Measurements from ENCODE around the gene SMARCAD1. TPM values are rescaled to one million over a fixed set of nuclear protein-coding genes. Genes with fewer than 3 reads are reported as not detected.
"Not testable (repeated sequence)": the region's sequence is repeated elsewhere in the genome, so short reads cannot be mapped to it uniquely, and the experiment has no call there.

Gene SMARCAD1
- total and polyA plus RNA-seq, 2 experiments from 2014 or later, result 14.1 to 26.3 TPM

DNA sequence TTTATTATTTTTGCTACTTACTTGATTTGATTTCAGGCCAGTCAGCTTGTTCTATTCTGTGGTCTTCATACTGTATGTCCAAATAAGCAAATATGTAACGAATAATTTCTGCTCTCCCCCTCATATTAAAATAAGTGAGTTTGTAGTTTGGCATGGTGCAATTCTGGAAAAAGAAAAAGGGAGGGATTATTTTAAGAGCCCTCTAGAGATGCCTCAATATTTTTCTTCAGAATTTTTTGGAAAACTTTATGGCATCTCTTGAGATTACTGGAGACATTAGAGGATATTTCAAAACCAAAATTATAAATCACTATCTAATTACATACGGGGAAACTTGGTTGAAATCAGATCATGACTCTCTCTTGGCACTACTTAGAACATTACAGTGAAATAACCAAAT lies 126.8 kb downstream of the SMARCAD1 start:
- TF ChIP-seq EZH2phosphoT487 (IDR thresholded peaks at IDR 0.05; ENCODE audit: insufficient read depth, low read depth), result no peak
- TF ChIP-seq EZH2 (IDR thresholded peaks at IDR 0.05; ENCODE audit: insufficient read depth, poor library complexity, severe bottlenecking), result no peak
- DNase-seq, result no peak
- Histone ChIP-seq H3K4me1 (ENCODE audit: insufficient read depth) (no peaks in the 10 kb centered on the region), H3K9me2 (ENCODE audit: insufficient read depth) (no peaks in the 10 kb centered on the region), H3K9ac (no peak overlapping the region), H4K20me1 (ENCODE audit: insufficient read depth) (no peaks in the 10 kb centered on the region), H3K4me3 (no peak overlapping the region), H3K4me2 (ENCODE audit: unreplicated experiment) (no peak overlapping the region), H3K9me3 (ENCODE audit: low read depth) (no peaks in the 10 kb centered on the region), H3K79me2 (ENCODE audit: insufficient read depth) (no peaks in the 10 kb centered on the region), H3F3A (ENCODE audit: insufficient read depth) (no peaks in the 10 kb centered on the region), H3K36me3 (ENCODE audit: low read depth) (no peaks in the 10 kb centered on the region), H3K27me3 (replicated peaks; ENCODE audit: insufficient read depth) (peaks cover 7% of the 10 kb centered on the region), H2AFZ (no peak overlapping the region), H3K27ac (no peak overlapping the region)
- WGBS, 2 experiments (ENCODE audit: low coverage in 1 of 2, low lambda C conversion rate in 2 of 2, missing lambda C conversion rate in 2 of 2), result 16 to 23% methylated on average over 2 of the region's 2 CpGs
- in situ Hi-C loops (cut with MboI), result no loop called here

DNA sequence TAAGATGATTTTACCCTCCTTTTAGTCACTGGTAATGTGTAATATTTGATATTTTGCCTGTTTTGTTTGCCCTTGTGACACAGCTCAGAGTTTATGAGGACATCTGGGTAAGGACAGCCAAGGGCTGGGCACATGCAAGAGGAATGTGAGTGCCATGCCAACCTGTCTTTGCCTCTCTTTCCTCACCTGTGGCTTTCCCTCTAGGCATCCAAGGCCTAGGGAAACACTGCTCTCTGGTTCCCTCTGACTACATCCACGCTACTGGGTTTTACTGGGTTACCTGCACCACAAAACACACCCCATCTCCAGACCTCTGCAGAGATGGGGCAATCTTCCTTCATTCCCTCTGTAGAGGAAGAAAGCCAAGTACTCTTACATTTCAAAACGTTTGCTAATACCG lies 127.3 kb downstream of the SMARCAD1 start:
- TF ChIP-seq EZH2 (IDR thresholded peaks at IDR 0.05; ENCODE audit: insufficient read depth, poor library complexity, severe bottlenecking), result no peak
- TF ChIP-seq EZH2phosphoT487 (IDR thresholded peaks at IDR 0.05; ENCODE audit: insufficient read depth, low read depth), result no peak
- WGBS, 2 experiments (ENCODE audit: low coverage in 1 of 2, low lambda C conversion rate in 2 of 2, missing lambda C conversion rate in 2 of 2), result 35 to 38% methylated on average over 3 of the region's 3 CpGs

DNA sequence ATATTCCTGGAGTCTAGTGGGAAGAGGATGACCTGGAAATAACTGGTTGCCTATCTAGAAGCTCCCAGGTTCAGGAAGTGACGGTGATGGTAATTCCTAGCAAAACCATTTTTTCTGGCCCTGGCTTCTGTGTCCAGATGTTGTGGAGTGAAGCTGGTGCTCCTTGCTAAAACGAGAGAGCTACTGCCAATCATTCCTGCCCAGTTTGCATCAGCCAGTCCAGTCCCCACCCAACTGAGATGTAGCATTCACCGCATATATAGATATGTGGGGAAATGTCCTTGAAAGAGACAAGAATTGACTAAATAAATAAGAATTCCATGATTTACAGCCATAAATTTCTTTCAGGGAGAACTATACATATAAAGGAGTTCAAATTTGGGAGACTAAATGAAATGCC lies 128.6 kb downstream of the SMARCAD1 start:
- Histone ChIP-seq H3K36me3 (ENCODE audit: low read depth) (no peaks in the 10 kb centered on the region), H3K9me2 (ENCODE audit: insufficient read depth) (no peaks in the 10 kb centered on the region), H3K9ac (no peak overlapping the region), H2AFZ (no peak overlapping the region; the same call in 1 of the 2 replicates), H3F3A (ENCODE audit: insufficient read depth) (no peaks in the 10 kb centered on the region), H3K27ac (no peak overlapping the region), H3K9me3 (ENCODE audit: low read depth) (no peaks in the 10 kb centered on the region), H4K20me1 (ENCODE audit: insufficient read depth) (no peaks in the 10 kb centered on the region), H3K4me3 (no peak overlapping the region), H3K4me2 (ENCODE audit: unreplicated experiment) (no peak overlapping the region), H3K4me1 (ENCODE audit: insufficient read depth) (no peaks in the 10 kb centered on the region), H3K79me2 (ENCODE audit: insufficient read depth) (no peaks in the 10 kb centered on the region), H3K27me3 (replicated peaks; ENCODE audit: insufficient read depth) (no peaks in the 10 kb centered on the region)
- TF ChIP-seq EZH2phosphoT487 (IDR thresholded peaks at IDR 0.05; ENCODE audit: insufficient read depth, low read depth) (no peak), EZH2 (IDR thresholded peaks at IDR 0.05; ENCODE audit: insufficient read depth, poor library complexity, severe bottlenecking) (no peak)
- WGBS, 2 experiments (ENCODE audit: low coverage in 1 of 2, low lambda C conversion rate in 2 of 2, missing lambda C conversion rate in 2 of 2), result 33 to 36% methylated on average over 3 of the region's 3 CpGs
- in situ Hi-C loops (cut with MboI), result no loop called here
- no peak for DNase-seq

More for the DNA sequence above, 127.3 kb downstream of the SMARCAD1 start:
- Histone ChIP-seq H3K4me2 (ENCODE audit: unreplicated experiment) (no peak overlapping the region), H3K9me2 (ENCODE audit: insufficient read depth) (no peaks in the 10 kb centered on the region), H3K9ac (no peak overlapping the region), H3K79me2 (ENCODE audit: insufficient read depth) (no peaks in the 10 kb centered on the region), H2AFZ (no peak overlapping the region), H3F3A (ENCODE audit: insufficient read depth) (no peaks in the 10 kb centered on the region), H3K9me3 (ENCODE audit: low read depth) (no peaks in the 10 kb centered on the region), H3K4me3 (no peak overlapping the region), H3K27me3 (replicated peaks; ENCODE audit: insufficient read depth) (peaks cover 7% of the 10 kb centered on the region), H4K20me1 (ENCODE audit: insufficient read depth) (no peaks in the 10 kb centered on the region), H3K4me1 (ENCODE audit: insufficient read depth) (no peaks in the 10 kb centered on the region), H3K27ac (no peak overlapping the region), H3K36me3 (ENCODE audit: low read depth) (no peaks in the 10 kb centered on the region)
- in situ Hi-C loops (cut with MboI), result no loop called here
- DNase-seq, result peak; percentile 5

DNA sequence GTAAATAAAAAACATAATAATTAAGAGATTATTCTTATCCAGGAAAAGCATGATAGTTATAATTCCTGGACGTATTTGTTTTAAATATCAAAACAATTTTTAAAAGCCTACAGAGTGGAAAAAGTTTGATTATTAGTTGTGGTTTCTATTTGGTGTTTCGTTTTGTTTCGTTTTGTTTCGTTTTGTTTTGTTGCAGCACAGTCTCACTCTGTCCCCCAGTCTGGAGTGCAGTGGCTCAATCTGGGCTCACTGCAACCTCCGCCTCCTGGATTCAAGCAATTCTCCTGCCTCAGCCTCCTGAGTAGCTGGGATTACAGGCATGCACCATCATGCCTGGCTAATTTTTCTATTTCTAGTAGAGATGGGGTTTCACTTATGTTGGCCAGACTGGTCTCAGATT lies 129.1 kb downstream of the SMARCAD1 start:
- H3K9me2 ChIP-seq (ENCODE audit: insufficient read depth); H3K9ac ChIP-seq; DNase-seq; H3K4me3 ChIP-seq; H4K20me1 ChIP-seq (ENCODE audit: insufficient read depth); H3K4me2 ChIP-seq (ENCODE audit: unreplicated experiment); H2AFZ ChIP-seq; H3K9me3 ChIP-seq (ENCODE audit: low read depth); in situ Hi-C loops (cut with MboI); H3K27ac ChIP-seq; H3K27me3 ChIP-seq (replicated peaks; ENCODE audit: insufficient read depth); H3K79me2 ChIP-seq (ENCODE audit: insufficient read depth); H3K36me3 ChIP-seq (ENCODE audit: low read depth); H3K4me1 ChIP-seq (ENCODE audit: insufficient read depth); H3F3A ChIP-seq (ENCODE audit: insufficient read depth): not testable (repeated sequence)
- WGBS, 2 experiments (ENCODE audit: low coverage in 1 of 2, low lambda C conversion rate in 2 of 2, missing lambda C conversion rate in 2 of 2), result 53 to 61% methylated on average over 5 of the region's 5 CpGs

DNA sequence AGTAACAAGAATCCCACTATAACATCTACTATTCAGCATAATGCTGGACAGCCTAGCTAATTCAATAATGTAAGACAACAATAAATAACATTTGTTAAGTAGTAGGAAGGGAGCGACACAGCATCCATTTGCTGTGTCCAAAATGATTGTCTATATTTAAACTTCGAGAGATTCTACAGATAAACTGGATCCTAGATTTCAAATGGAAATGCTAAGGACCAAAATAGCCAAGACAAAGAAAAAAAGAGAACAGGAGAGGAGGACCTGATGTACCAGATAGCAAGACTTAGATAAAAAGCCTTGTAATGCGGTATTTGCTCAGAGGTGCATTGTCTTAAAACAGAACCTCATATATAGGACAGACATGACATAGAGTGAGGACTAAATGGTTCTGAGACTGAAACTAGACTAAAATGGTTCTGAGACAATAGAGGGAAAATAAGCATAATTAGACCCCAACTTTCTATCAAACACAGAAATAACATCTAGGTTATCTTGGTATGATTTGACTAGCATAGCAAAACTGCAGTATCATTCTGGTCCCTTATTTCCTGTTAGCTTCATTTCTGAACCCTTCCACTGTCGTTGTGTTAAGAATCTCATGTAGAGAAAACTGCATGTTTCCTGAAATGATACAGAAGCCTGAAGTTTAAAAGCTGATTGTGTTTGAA lies 131.2 kb downstream of the SMARCAD1 start:
- Histone ChIP-seq H3K4me1 (ENCODE audit: insufficient read depth) (no peaks in the 10 kb centered on the region), H3K36me3 (ENCODE audit: low read depth) (no peaks in the 10 kb centered on the region), H3K9me2 (ENCODE audit: insufficient read depth) (no peaks in the 10 kb centered on the region), H3K27ac (no peak overlapping the region), H2AFZ (no peak overlapping the region), H3K4me2 (ENCODE audit: unreplicated experiment) (no peak overlapping the region), H3K79me2 (ENCODE audit: insufficient read depth) (no peaks in the 10 kb centered on the region), H3K27me3 (replicated peaks; ENCODE audit: insufficient read depth) (no peaks in the 10 kb centered on the region), H3K9ac (no peak overlapping the region), H4K20me1 (ENCODE audit: insufficient read depth) (no peaks in the 10 kb centered on the region), H3K4me3 (no peak overlapping the region), H3K9me3 (ENCODE audit: low read depth) (no peaks in the 10 kb centered on the region), H3F3A (ENCODE audit: insufficient read depth) (no peaks in the 10 kb centered on the region)
- DNase-seq, result no peak
- TF ChIP-seq EZH2 (IDR thresholded peaks at IDR 0.05; ENCODE audit: insufficient read depth, poor library complexity, severe bottlenecking), result no peak
- TF ChIP-seq EZH2phosphoT487 (IDR thresholded peaks at IDR 0.05; ENCODE audit: insufficient read depth, low read depth), result no peak
- WGBS, 2 experiments (ENCODE audit: low coverage in 1 of 2, low lambda C conversion rate in 2 of 2, missing lambda C conversion rate in 2 of 2), result 85 to 88% methylated on average over 4 of the region's 4 CpGs
- in situ Hi-C loops (cut with MboI), result no loop called here
